K562 (cell line): ENCODE data around the gene OBSCN. TPM values are rescaled to one million over a fixed set of nuclear protein-coding genes. Genes with fewer than 3 reads are reported as not detected.

Experiments used
- CREM ChIP-seq: IDR thresholded peaks from 2 replicates; pipeline ENCODE4 v1.6.1; 2014; ENCODE audit warnings: antibody characterized with exemption, low read depth
- FOS ChIP-seq: IDR thresholded peaks from 3 replicates; pipeline ENCODE4 v1.6.1; 2011; ENCODE audit not compliant: insufficient read length; ENCODE audit errors: extremely low read depth
- HNRNPK ChIP-seq: fragments of 200-400 bp; formaldehyde crosslinking; IDR thresholded peaks from one replicate; pipeline ENCODE4 v1.6.1; 2018; ENCODE audit warnings: mild to moderate bottlenecking, low read depth, low read length; ENCODE audit not compliant: poor library complexity, severe bottlenecking
- MEF2D ChIP-seq: conservative IDR thresholded peaks from 2 replicates; pipeline ENCODE4 v1.6.1; 2016; ENCODE audit warnings: low read depth, missing genetic modification characterization, missing compliant biosample characterization
- POU5F1 ChIP-seq: fragments of 150-350 bp; IDR thresholded peaks from 2 replicates; pipeline ENCODE4 v1.6.1; 2014; ENCODE audit warnings: borderline replicate concordance, low read length, low read depth, mild to moderate bottlenecking; ENCODE audit not compliant: partially characterized antibody
- RBM22 ChIP-seq: fragments of 200-400 bp; formaldehyde crosslinking; IDR thresholded peaks from 2 replicates; pipeline ENCODE4 v1.6.1; 2018; ENCODE audit warnings: low read length, low read depth; ENCODE audit not compliant: poor library complexity, severe bottlenecking
- SP1 ChIP-seq: sonication (generic); formaldehyde crosslinking; IDR thresholded peaks from 2 replicates; pipeline ENCODE4 v1.8.1; 2022; ENCODE audit warnings: mild to moderate bottlenecking, missing genetic modification reagents
- SP2 ChIP-seq: IDR thresholded peaks from 2 replicates; pipeline ENCODE4 v1.6.1; 2011; ENCODE audit warnings: mild to moderate bottlenecking, low read depth, low read length, moderate library complexity; ENCODE audit not compliant: poor library complexity, severe bottlenecking; ENCODE audit errors: extremely low read depth
- STAT6 ChIP-seq: sonication (generic); formaldehyde crosslinking; IDR thresholded peaks from 2 replicates; pipeline ENCODE4 v1.8.1; 2023; ENCODE audit warnings: mild to moderate bottlenecking, missing genetic modification reagents
- WHSC1 ChIP-seq: IDR thresholded peaks from one replicate; pipeline ENCODE4 v1.6.1; 2012; ENCODE audit warnings: low read length, control low read depth, inconsistent platforms
- ZC3H4 ChIP-seq: sonication (generic); formaldehyde crosslinking; IDR thresholded peaks from 2 replicates; pipeline ENCODE4 v1.9.0; 2021; ENCODE audit warnings: missing genetic modification reagents, borderline replicate concordance
- ZFPM2 ChIP-seq: fragments of 250-450 bp; sonication (Bioruptor Pico); IDR thresholded peaks from 2 replicates; pipeline ENCODE4 v1.5.1; 2022; ENCODE audit warnings: mild to moderate bottlenecking
- ZKSCAN8 ChIP-seq: fragments of 200-800 bp; sonication (Bioruptor generic); IDR thresholded peaks from 2 replicates; pipeline ENCODE4 v1.6.1; 2016; ENCODE audit warnings: missing genetic modification characterization, missing compliant biosample characterization
- ZNF253 ChIP-seq: fragments of 250-450 bp; sonication (Bioruptor Pico); conservative IDR thresholded peaks from 2 replicates; pipeline ENCODE4 v1.6.1; 2021; ENCODE audit warnings: mild to moderate bottlenecking
- ZNF280B ChIP-seq: fragments of 250-450 bp; sonication (Bioruptor Pico); IDR thresholded peaks from 2 replicates; pipeline ENCODE4 v1.5.1; 2021; ENCODE audit warnings: mild to moderate bottlenecking
- ZNF589 ChIP-seq: fragments of 200-800 bp; sonication (Bioruptor generic); IDR thresholded peaks from 2 replicates; pipeline ENCODE4 v1.6.1; 2016; ENCODE audit warnings: low read depth, missing genetic modification characterization, missing compliant biosample characterization
- polyA plus RNA-seq, 8 experiments: library from polyadenylated mRNA; depleted of rRNA in 4 of 8; stranded (reverse) in 5 of 8; unstranded in 3 of 8; fragments of >200 nt; fragmentation: Nextera tagmentation in 2 of 8; fragmentation: Illumina TruSeq in 1 of 8; extraction: Ambion mirVana in 2 of 8; extraction: Trizol in 1 of 8; gene quantifications; 2 replicates each; pipeline versions ENCODE4 v1.2.1 to v1.2.3, GENCODE V29; 2011 to 2014; ENCODE audit warnings: inconsistent platforms in 1 of 8, missing spikeins in 1 of 8
- total RNA-seq, 7 experiments: library from RNA; depleted of rRNA in 6 of 7; stranded (reverse); fragments of >200 nt in 6 of 7; fragmentation: Illumina TruSeq in 2 of 7; extraction: Trizol in 2 of 7; gene quantifications; 2 replicates each; pipeline versions ENCODE4 v1.2.1 to v1.2.3, GENCODE V29; 2011 to 2021; ENCODE audit warnings: low replicate concordance in 1 of 7
- TF ChIP-seq, protein P1 (sequence below): fragments of 450-650 bp; IDR thresholded peaks from 2 replicates; pipeline ENCODE4 v1.6.1; 2018; ENCODE audit not compliant: partially characterized antibody
- TF ChIP-seq, protein P2 (sequence below): sonication (generic); IDR thresholded peaks from 2 replicates; pipeline ENCODE4 v1.6.1; 2016

OBSCN gene
- total and polyA plus RNA-seq, 9 of the 15 experiments (the other 6 are each of a cell fraction or from before 2014, with no cell fraction given), result 0.18 to 19.7 (median 3.6) TPM

- TF ChIP-seq STAT6 (CRISPR knock-in tag) (peak; percentile 99), HNRNPK (peak; percentile 52), ZNF280B (CRISPR knock-in tag) (no peak), CREM (peak; percentile 97), ZFPM2 (CRISPR knock-in tag) (0 out of 2 replicates have a peak, but pooled peaks have one; percentile 68), MEF2D (tag) (no peak), ZC3H4 (CRISPR knock-in tag) (0 out of 2 replicates have a peak, but pooled peaks have one; percentile 81), WHSC1 (no peak), ZNF253 (CRISPR knock-in tag) (no peak), SP1 (CRISPR knock-in tag) (peak; percentile 99), FOS (no peak), SP2 (peak; percentile 48), RBM22 (peak; percentile 79), POU5F1 (no peak), ZNF589 (no peak), ZKSCAN8 (CRISPR knock-in tag) (no peak)
- TF ChIP-seq, protein P1, sequence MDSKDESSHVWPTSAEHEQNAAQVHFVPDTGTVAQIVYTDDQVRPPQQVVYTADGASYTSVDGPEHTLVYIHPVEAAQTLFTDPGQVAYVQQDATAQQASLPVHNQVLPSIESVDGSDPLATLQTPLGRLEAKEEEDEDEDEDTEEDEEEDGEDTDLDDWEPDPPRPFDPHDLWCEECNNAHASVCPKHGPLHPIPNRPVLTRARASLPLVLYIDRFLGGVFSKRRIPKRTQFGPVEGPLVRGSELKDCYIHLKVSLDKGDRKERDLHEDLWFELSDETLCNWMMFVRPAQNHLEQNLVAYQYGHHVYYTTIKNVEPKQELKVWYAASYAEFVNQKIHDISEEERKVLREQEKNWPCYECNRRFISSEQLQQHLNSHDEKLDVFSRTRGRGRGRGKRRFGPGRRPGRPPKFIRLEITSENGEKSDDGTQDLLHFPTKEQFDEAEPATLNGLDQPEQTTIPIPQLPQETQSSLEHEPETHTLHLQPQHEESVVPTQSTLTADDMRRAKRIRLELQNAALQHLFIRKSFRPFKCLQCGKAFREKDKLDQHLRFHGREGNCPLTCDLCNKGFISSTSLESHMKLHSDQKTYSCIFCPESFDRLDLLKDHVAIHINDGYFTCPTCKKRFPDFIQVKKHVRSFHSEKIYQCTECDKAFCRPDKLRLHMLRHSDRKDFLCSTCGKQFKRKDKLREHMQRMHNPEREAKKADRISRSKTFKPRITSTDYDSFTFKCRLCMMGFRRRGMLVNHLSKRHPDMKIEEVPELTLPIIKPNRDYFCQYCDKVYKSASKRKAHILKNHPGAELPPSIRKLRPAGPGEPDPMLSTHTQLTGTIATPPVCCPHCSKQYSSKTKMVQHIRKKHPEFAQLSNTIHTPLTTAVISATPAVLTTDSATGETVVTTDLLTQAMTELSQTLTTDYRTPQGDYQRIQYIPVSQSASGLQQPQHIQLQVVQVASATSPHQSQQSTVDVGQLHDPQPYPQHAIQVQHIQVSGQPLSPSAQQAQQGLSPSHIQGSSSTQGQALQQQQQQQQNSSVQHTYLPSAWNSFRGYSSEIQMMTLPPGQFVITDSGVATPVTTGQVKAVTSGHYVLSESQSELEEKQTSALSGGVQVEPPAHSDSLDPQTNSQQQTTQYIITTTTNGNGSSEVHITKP, result peak; percentile 66
- TF ChIP-seq, protein P2, sequence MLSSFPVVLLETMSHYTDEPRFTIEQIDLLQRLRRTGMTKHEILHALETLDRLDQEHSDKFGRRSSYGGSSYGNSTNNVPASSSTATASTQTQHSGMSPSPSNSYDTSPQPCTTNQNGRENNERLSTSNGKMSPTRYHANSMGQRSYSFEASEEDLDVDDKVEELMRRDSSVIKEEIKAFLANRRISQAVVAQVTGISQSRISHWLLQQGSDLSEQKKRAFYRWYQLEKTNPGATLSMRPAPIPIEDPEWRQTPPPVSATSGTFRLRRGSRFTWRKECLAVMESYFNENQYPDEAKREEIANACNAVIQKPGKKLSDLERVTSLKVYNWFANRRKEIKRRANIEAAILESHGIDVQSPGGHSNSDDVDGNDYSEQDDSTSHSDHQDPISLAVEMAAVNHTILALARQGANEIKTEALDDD, result no peak
Measured at GRCh38 chr1:228165372-228166169, 42.3 kb upstream of the OBSCN start, which contains the start of gene IBA57 (continued).
